ENCODE results near the gene HOXD11.

Gene HOXD11

DNA sequence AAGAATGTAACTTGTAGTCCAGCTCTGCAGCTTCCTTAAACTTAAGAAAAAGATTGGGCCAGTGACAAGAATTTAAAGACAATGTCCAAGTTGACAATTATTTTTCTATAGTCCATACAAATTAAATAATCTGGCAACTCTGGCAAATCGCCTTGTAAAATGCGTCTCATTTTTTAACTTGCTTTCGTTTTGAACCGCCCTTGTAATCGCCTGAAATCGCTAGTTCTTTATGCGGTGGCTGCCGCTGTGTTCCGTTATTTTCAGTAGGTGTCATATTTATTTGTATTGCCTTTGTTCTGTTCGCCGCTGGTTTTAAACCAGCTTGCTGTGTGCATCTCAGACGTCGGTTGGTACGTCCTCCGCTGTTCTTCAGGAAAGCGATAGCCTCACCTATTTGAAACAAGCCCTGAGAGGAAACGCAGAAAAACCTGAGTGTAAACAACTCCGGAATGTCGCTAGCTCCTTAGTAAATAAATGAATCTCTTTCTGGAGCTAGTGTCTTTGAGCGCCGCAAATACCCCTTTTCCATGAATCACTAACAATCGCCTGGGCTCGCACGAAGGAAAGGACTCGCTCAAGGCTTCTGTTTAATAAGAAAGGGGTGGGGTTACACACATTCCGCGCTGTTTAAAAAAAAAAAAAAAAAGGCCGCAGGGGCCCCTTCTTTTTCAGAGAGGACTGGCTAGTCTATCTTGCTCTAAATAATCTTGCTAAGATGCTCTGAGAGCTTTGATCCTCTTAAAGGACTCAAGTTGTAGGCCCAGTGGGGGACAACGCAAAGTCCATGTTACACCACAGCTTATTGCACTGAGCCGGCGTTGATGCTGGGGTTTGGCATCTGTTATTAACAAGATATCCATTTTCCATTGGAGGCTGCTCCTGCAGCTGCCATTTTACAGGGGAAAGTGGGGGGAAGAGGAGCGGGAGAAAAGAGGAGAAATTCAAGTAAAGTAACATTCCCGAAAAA, 25.4 kb downstream of the HOXD11 start:
- ChIA-PET POLR2A (ENCODE audit: low non-redundant PET) (no interaction called here), CTCF (interaction anchor here (0.5 to 2.0 kb wide), 7 partner anchors 48 to 905 kb away, joined by 3 to 10 read pairs (median 3); no protein-coding TSS in a partner anchor)
- TF ChIP-seq, protein P1, sequence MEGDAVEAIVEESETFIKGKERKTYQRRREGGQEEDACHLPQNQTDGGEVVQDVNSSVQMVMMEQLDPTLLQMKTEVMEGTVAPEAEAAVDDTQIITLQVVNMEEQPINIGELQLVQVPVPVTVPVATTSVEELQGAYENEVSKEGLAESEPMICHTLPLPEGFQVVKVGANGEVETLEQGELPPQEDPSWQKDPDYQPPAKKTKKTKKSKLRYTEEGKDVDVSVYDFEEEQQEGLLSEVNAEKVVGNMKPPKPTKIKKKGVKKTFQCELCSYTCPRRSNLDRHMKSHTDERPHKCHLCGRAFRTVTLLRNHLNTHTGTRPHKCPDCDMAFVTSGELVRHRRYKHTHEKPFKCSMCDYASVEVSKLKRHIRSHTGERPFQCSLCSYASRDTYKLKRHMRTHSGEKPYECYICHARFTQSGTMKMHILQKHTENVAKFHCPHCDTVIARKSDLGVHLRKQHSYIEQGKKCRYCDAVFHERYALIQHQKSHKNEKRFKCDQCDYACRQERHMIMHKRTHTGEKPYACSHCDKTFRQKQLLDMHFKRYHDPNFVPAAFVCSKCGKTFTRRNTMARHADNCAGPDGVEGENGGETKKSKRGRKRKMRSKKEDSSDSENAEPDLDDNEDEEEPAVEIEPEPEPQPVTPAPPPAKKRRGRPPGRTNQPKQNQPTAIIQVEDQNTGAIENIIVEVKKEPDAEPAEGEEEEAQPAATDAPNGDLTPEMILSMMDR (conservative IDR thresholded peaks at IDR 0.05; ENCODE audit: low read depth), result no peak
- no peak for DNase-seq (ENCODE audit: low spot score)
- H3K27ac ChIP-seq, result no peak overlapping the region

DNA sequence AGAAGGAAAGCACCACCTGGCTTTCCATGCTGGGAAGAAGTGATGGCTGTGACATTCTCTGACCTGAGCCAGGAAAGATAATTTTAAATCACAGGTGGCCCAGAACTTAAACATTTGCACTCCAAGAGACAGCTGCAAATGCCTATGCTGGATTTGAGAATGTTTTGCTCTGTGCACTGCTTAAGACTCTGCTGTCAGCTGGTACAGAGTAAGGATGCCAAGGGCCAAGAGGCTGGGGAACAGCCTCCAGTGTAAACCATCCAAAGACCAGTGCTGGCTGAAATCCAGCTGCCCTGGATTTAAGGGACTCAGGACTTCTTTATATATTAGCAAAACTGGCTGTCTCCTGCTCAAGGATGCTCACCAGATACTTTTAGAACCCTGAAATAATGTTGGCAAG, 26.3 kb downstream of the HOXD11 start:
- ChIA-PET POLR2A (ENCODE audit: low non-redundant PET) (no interaction called here), CTCF (interaction anchor here (1.1 to 2.0 kb wide), 3 partner anchors 322 to 520 kb away, joined by 3 to 10 read pairs (median 6); no protein-coding TSS in a partner anchor)
- DNase-seq (ENCODE audit: low spot score), result no peak
- H3K27ac ChIP-seq, result no peak overlapping the region
- TF ChIP-seq, protein P1 (conservative IDR thresholded peaks at IDR 0.05; ENCODE audit: low read depth), result no peak

DNA sequence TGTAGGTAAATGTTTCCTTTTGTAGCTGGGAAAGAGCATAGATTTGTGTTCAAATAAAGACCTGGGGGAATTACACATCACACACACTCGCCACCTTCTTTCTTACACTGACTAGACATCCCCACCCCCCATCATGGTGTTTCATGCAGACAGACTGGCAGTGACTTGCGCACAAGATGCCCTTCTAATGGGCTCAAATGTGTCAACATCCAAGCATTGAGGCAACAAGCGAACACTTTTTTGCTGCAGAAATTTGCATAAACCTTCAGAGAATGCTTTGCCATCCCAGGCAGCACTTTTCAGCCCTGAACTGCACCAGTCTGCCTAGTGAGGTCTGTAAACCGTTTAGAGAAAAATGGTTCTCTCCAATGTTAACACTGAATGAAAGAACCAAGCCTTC, 27.0 kb downstream of the HOXD11 start:
- ChIA-PET CTCF (interaction anchor here (0.6 to 0.8 kb wide), 4 partner anchors 244 to 702 kb away, joined by 3 to 5 read pairs (median 3); no protein-coding TSS in a partner anchor), POLR2A (ENCODE audit: low non-redundant PET) (no interaction called here)
- TF ChIP-seq, protein P1 (conservative IDR thresholded peaks at IDR 0.05; ENCODE audit: low read depth), result no peak
- DNase-seq (ENCODE audit: low spot score), result no peak
- no peak overlapping the region for H3K27ac ChIP-seq

DNA sequence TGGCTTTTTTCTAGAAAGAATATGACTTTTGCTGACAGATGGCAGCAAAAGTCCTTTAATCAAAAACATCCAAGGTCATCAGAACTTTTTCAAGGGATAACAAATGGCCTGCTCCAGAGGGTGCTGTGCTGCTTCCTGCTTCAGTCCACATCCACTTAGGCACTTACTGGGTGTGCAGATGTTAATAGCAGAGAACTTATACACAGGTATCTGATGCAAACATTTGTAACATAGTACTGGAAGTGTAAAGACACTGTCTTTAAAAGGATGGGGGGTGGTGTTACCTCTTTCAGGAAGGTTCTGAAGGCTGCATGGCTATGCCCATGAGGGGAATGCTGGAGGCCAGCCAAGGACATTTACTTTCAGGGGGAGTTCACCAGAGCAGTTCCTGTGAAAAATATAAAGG, 28.0 kb downstream of the HOXD11 start:
- ChIA-PET POLR2A (ENCODE audit: low non-redundant PET) (no interaction called here), CTCF (no interaction called here)
- H3K27ac ChIP-seq, result no peak overlapping the region
- TF ChIP-seq, protein P1 (conservative IDR thresholded peaks at IDR 0.05; ENCODE audit: low read depth), result no peak
- no peak for DNase-seq (ENCODE audit: low spot score)

DNA sequence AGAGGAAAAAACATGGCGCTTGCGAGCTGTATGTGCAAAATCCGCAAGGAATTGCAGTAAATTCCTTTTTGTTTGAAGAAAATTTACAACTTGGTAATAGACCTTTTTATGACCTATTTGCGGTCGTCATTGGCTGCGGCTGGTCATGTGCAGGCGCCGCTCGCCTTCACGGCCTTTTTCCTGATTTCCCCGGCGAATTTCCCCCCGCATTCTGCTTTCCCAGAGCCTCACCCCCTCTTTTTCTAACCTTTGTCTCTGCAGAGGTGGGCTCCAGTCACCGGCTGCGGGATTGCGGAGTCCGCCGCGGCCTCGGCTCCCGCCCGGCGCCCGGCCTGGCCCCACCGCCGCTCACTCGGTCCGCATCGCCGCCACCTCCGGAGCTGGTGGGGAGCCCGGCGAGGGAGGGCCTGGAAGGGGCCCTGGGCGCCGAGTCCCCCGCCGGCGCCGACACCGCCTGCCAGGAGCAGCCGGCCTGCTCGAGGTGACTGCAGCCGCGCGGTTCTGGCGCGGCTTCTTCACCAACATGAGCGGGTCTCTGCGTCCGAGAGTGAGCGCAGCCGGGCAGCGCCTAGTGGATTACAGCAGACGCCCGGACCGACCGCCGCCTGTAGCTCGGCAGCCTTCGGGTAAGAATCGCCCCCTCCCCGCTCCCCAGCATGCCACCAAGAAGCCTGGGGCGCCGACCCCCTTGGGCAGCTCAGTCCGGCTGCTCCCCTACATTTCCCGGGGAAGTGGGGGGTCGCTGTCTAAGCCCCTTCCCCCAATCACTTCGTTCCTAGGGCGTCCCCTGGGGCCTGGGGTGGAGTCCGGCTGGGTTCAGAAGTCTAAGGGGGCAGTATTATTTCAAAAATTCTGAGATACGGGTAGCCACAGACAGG, 29.5 kb downstream of the HOXD11 start:
- H3K27ac ChIP-seq, result peak overlapping the region; percentile 83
- POLR2A ChIA-PET (ENCODE audit: low non-redundant PET), result no interaction called here
- TF ChIP-seq, protein P1 (conservative IDR thresholded peaks at IDR 0.05; ENCODE audit: low read depth), result no peak
- CTCF ChIA-PET, result interaction anchor here (0.6 to 1.5 kb wide), 8 partner anchors 10 to 517 kb away, joined by 3 to 9 read pairs (median 4); no protein-coding TSS in a partner anchor
- DNase-seq (ENCODE audit: low spot score), result no peak

DNA sequence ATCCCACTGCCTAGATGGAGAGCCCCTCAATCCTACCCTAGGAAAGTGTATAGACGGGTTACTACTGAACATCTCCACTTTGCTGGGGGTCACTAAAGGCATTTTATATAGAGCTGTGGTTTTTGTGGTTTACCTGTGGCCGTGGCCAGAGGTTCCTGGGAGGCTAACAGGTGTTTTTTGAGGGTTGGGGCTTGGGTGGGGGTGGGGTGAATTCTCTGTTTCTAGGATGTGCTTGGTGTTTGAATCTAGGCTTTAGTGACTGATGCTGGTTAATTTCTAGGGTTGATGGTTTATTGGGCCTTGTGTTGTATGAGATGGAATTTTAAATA, 30.1 kb downstream of the HOXD11 start:
- POLR2A ChIA-PET (ENCODE audit: low non-redundant PET), result no interaction called here
- CTCF ChIA-PET, result interaction anchor here (1.5 kb wide), 2 partner anchors 417 to 515 kb away, joined by 5 to 9 read pairs; no protein-coding TSS in a partner anchor
- no peak for DNase-seq (ENCODE audit: low spot score)
- peak overlapping the region; percentile 83 for H3K27ac ChIP-seq
- TF ChIP-seq, protein P1 (conservative IDR thresholded peaks at IDR 0.05; ENCODE audit: low read depth), result no peak

Data from RWPE1 (cell line).